Endothelial cell of umbilical vein (primary cell): ENCODE measurements around the gene DCAF11. TPM values are rescaled to one million over a fixed set of nuclear protein-coding genes. Genes with fewer than 3 reads are reported as not detected.

ENCODE experiments used
- BruUV-seq: library from RNA; stranded (reverse); fragments of 400-500 nt; replicated peaks from 2 replicates; lab custom pipeline; 2021; lab: Mats Ljungman, UMichigan
- CTCF ChIA-PET: fragments of 300-600, 350-600 bp; sonication (Branson Sonifier 250); formaldehyde crosslinking; loops from one replicate; lab custom pipeline; 2021; ENCODE audit warnings: antibody characterized with exemption, inconsistent platforms; lab: Charles Lee
- POLR2A ChIA-PET: fragments of 300-600, 350-600 bp; sonication (Branson Sonifier 250); formaldehyde crosslinking; loops from one replicate; lab custom pipeline; 2021; ENCODE audit warnings: antibody characterized with exemption, inconsistent platforms; lab: Charles Lee
- DNase-seq: peaks from one replicate; pipeline ENCODE4 v3.0.0-alpha.2; 2011; ENCODE audit warnings: low read depth, low spot score
- FAIRE-seq: peaks from 2 replicates; lab custom pipeline; 2011; peaks lifted over from hg19 to GRCh38; lab: Jason Lieb, UNC
- H2AFZ ChIP-seq: 2 replicates; pipeline ENCODE4 v1.6.0; 2012; ENCODE audit warnings: low read depth, low read length, control low read depth, inconsistent platforms
- H3K27ac ChIP-seq: 2 replicates; pipeline ENCODE4 v1.5.1; 2011; ENCODE audit warnings: low read depth, mild to moderate bottlenecking, control low read depth, low read length, moderate library complexity; ENCODE audit not compliant: insufficient read depth
- H3K27me3 ChIP-seq, 2 experiments: 2 replicates each; pipeline versions ENCODE4 v1.6.0 to v1.6.1; 2011; ENCODE audit warnings: low read length in 2 of 2, mixed read lengths in 1 of 2; ENCODE audit not compliant: control insufficient read depth in 2 of 2, insufficient read depth in 2 of 2
- H3K36me3 ChIP-seq, 2 experiments: 2 replicates in 1 of 2; 3 replicates in 1 of 2; pipeline ENCODE4 v1.5.1; 2011; ENCODE audit warnings: low read length in 2 of 2, mild to moderate bottlenecking in 1 of 2, moderate library complexity in 1 of 2; ENCODE audit not compliant: control insufficient read depth in 2 of 2, insufficient read depth in 2 of 2; ENCODE audit errors: extremely low read depth in 1 of 2
- H3K4me1 ChIP-seq: 3 replicates; pipeline ENCODE4 v1.5.1; 2011; ENCODE audit warnings: mild to moderate bottlenecking, low read length; ENCODE audit not compliant: control insufficient read depth, insufficient read depth; ENCODE audit errors: extremely low read depth
- H3K4me2 ChIP-seq: 2 replicates; pipeline ENCODE4 v1.6.1; 2011; ENCODE audit warnings: low read length, control low read depth, mixed read lengths; ENCODE audit not compliant: insufficient read depth
- H3K4me3 ChIP-seq, 3 experiments: fragments of 200-600 bp in 1 of 3; sonication (generic), shearing (Covaris generic) in 1 of 3; replicated peaks in 1 of 3; 2 replicates each; pipeline ENCODE4 v1.5.1; 2011 to 2016; ENCODE audit warnings: control low read depth in 3 of 3, low read length in 3 of 3, mild to moderate bottlenecking in 2 of 3, inconsistent platforms in 1 of 3, low read depth in 1 of 3, moderate library complexity in 1 of 3; ENCODE audit not compliant: insufficient read depth in 1 of 3
- H3K79me2 ChIP-seq: 2 replicates; pipeline ENCODE4 v1.6.0; 2012; ENCODE audit warnings: low read length, inconsistent platforms; ENCODE audit not compliant: control insufficient read depth, insufficient read depth
- H3K9ac ChIP-seq: replicated peaks from 2 replicates; pipeline ENCODE3; 2011; ENCODE audit warnings: low read length, control low read depth; ENCODE audit not compliant: insufficient read depth; ENCODE audit errors: extremely low read depth
- H3K9me1 ChIP-seq: replicated peaks from 3 replicates; pipeline ENCODE4 v1.6.0; 2011; ENCODE audit warnings: mild to moderate bottlenecking, low read length; ENCODE audit not compliant: control insufficient read depth, insufficient read depth; ENCODE audit errors: extremely low read depth
- H3K9me3 ChIP-seq: replicated peaks from 2 replicates; pipeline ENCODE4 v1.5.1; 2012; ENCODE audit warnings: low read length, inconsistent platforms; ENCODE audit not compliant: control insufficient read depth, insufficient read depth
- H4K20me1 ChIP-seq: replicated peaks from 2 replicates; pipeline ENCODE3; 2011; ENCODE audit warnings: mild to moderate bottlenecking, low read length; ENCODE audit not compliant: control insufficient read depth, insufficient read depth; ENCODE audit errors: extremely low read depth
- EZH2 ChIP-seq: IDR thresholded peaks from 2 replicates; pipeline ENCODE4 v1.6.1; 2012; ENCODE audit warnings: borderline replicate concordance, low read depth, mild to moderate bottlenecking, moderate library complexity, low read length, inconsistent platforms; ENCODE audit not compliant: severe bottlenecking
- FOS ChIP-seq: IDR thresholded peaks from 2 replicates; pipeline ENCODE4 v1.6.1; 2011; ENCODE audit warnings: mild to moderate bottlenecking, low read length, moderate library complexity, borderline replicate concordance; ENCODE audit not compliant: insufficient read depth
- GATA2 ChIP-seq: IDR thresholded peaks from 2 replicates; pipeline ENCODE4 v1.7.0; 2011; ENCODE audit warnings: low read depth, mild to moderate bottlenecking, moderate library complexity, mixed read lengths, low read length; ENCODE audit not compliant: insufficient read length, insufficient read depth
- JUN ChIP-seq: IDR thresholded peaks from 2 replicates; pipeline ENCODE4 v1.6.1; 2011; ENCODE audit warnings: borderline replicate concordance, low read depth; ENCODE audit not compliant: insufficient read length, insufficient read depth
- MAX ChIP-seq: IDR thresholded peaks from 2 replicates; pipeline ENCODE4 v1.6.1; 2011; ENCODE audit not compliant: insufficient read depth, insufficient read length
- MYC ChIP-seq: IDR thresholded peaks from one replicate; pipeline ENCODE4 v1.6.1; 2011; ENCODE audit warnings: mild to moderate bottlenecking, low read depth, low read length
- POLR2A ChIP-seq: IDR thresholded peaks from 2 replicates; pipeline ENCODE4 v1.6.1; 2012; ENCODE audit warnings: low read depth, mild to moderate bottlenecking, control low read depth, low read length
- POLR2AphosphoS5 ChIP-seq: IDR thresholded peaks from 2 replicates; pipeline ENCODE4 v1.6.1; 2012; ENCODE audit warnings: low read depth, mild to moderate bottlenecking, control low read depth, low read length, moderate library complexity; ENCODE audit not compliant: insufficient read depth
- dilution Hi-C: fragments of 300-500 bp; cut with MboI; formaldehyde crosslinking; loops from one replicate; pipeline ENCODE4 v1.15.0; 2019; ENCODE audit warnings: low sequenced_read_pairs; ENCODE audit not compliant: extremely low pct_ligation_motif_present
- intact Hi-C: fragments of 100-400 bp; cut with micrococcal nuclease; formaldehyde crosslinking; loops from one replicate; pipeline ENCODE4 v1.10.0; 2022
- polyA plus RNA-seq, 4 experiments: library from polyadenylated mRNA; depleted of rRNA in 3 of 4; stranded (reverse) in 3 of 4; unstranded in 1 of 4; fragments of >200 nt; gene quantifications; 2 replicates each; pipeline versions ENCODE4 v1.2.1 to v1.2.3, GENCODE V29; 2011 to 2012; ENCODE audit warnings: missing spikeins in 1 of 4
- total RNA-seq: library from RNA; stranded (reverse); gene quantifications from 2 replicates; pipeline ENCODE4 v1.2.3, GENCODE V29; 2021
- TF ChIP-seq, protein P1 (sequence below), 2 donors: IDR thresholded peaks; 1 replicate in 1 of 2; 2 replicates in 1 of 2; pipeline ENCODE4 v1.5.1; 2011; ENCODE audit warnings: low read length in 2 of 2, mild to moderate bottlenecking in 2 of 2, moderate library complexity in 2 of 2, control low read depth in 1 of 2, inconsistent platforms in 1 of 2, low read depth in 1 of 2; ENCODE audit not compliant: insufficient read depth in 1 of 2; ENCODE audit errors: extremely low read depth in 1 of 2

DCAF11 gene
- total and polyA plus RNA-seq, 2 donors (not counting 3 experiments of a cell fraction or from before 2014, with no cell fraction given) = 37.3 to 38.5 TPM

GRCh38 chr14:24098229-24098926 lies 16.2 kb upstream of the DCAF11 start:
- BruUV-seq = no TSS peak
- no peaks in the 10 kb centered on the region for H4K20me1 ChIP-seq
- H3K27ac ChIP-seq = no peak overlapping the region
- DNase-seq = no peak
- peaks cover 4% of the 10 kb centered on the region for H3K79me2 ChIP-seq
- H3K9me3 ChIP-seq = no peaks in the 10 kb centered on the region
- FAIRE-seq = no peak
- dilution Hi-C loops = no loop called here
- H3K27me3 ChIP-seq = no peaks in the 10 kb centered on the region
- CTCF ChIA-PET = interaction anchor here (0.8 to 9.6 kb wide), 4 partner anchors 8 to 40 kb away, joined by 3 to 126 read pairs (median 6); no protein-coding TSS in a partner anchor
- H2AFZ ChIP-seq = no peak overlapping the region
- H3K9ac ChIP-seq = no peak overlapping the region
- intact Hi-C loops = no loop called here
- POLR2A ChIA-PET = no interaction called here
- no peak overlapping the region for H3K4me2 ChIP-seq
- peaks cover 9% of the 10 kb centered on the region for H3K4me1 ChIP-seq
- no peaks in the 10 kb centered on the region for H3K9me1 ChIP-seq
- H3K4me3 ChIP-seq = no peak overlapping the region
- peaks cover 0 to 2% of the 10 kb centered on the region in 2 experiments for H3K36me3 ChIP-seq
- TF ChIP-seq, protein P1, sequence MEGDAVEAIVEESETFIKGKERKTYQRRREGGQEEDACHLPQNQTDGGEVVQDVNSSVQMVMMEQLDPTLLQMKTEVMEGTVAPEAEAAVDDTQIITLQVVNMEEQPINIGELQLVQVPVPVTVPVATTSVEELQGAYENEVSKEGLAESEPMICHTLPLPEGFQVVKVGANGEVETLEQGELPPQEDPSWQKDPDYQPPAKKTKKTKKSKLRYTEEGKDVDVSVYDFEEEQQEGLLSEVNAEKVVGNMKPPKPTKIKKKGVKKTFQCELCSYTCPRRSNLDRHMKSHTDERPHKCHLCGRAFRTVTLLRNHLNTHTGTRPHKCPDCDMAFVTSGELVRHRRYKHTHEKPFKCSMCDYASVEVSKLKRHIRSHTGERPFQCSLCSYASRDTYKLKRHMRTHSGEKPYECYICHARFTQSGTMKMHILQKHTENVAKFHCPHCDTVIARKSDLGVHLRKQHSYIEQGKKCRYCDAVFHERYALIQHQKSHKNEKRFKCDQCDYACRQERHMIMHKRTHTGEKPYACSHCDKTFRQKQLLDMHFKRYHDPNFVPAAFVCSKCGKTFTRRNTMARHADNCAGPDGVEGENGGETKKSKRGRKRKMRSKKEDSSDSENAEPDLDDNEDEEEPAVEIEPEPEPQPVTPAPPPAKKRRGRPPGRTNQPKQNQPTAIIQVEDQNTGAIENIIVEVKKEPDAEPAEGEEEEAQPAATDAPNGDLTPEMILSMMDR (IDR thresholded peaks at IDR 0.05; ENCODE audit: extremely low read depth in 1 of 2, insufficient read depth in 1 of 2, low read depth in 1 of 2, low read length in 2 of 2) = no peak
- TF ChIP-seq MAX (no peak), JUN (no peak), EZH2 (no peak), GATA2 (no peak), FOS (no peak), MYC (no peak), POLR2AphosphoS5 (no peak), POLR2A (no peak)
